Mammary epithelial cell (primary cell): Measurements from ENCODE around the gene SEMA3D.

Source experiments
- EZH2 ChIP-seq: IDR thresholded peaks from 2 replicates; pipeline ENCODE4 v1.6.1; 2012; ENCODE audit warnings: low read length, inconsistent platforms, borderline replicate concordance
- TF ChIP-seq, protein P1 (sequence below), 2 donors: IDR thresholded peaks in 1 of 2; conservative IDR thresholded peaks in 1 of 2; 2 replicates each; pipeline ENCODE4 v1.5.1; 2011 to 2012; ENCODE audit warnings: inconsistent platforms in 2 of 2, low read length in 2 of 2, mild to moderate bottlenecking in 2 of 2, control low read depth in 1 of 2, low read depth in 1 of 2; ENCODE audit not compliant: insufficient read depth in 1 of 2; ENCODE audit errors: extremely low read depth in 1 of 2

DNA sequence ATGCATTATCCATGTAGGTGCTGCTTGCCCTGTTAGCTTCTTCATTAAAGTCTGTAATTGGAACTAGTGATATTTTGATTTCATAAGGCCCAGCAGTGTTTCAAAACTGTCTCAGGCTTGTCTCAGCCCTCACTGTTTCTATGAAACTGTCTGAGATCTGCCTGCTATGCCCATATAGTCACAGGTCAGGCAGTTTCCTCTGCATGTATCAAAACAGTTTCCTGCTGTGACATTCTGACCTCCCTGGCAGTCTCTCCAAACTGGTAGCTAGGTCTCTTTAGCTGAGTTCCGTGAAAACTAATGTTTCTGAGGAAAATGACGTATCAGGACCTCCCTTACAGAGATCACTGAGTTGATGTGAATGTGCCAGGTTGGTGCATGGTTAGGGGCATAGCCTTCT is 18.9 kb upstream of the SEMA3D start:
- TF ChIP-seq, protein P1, sequence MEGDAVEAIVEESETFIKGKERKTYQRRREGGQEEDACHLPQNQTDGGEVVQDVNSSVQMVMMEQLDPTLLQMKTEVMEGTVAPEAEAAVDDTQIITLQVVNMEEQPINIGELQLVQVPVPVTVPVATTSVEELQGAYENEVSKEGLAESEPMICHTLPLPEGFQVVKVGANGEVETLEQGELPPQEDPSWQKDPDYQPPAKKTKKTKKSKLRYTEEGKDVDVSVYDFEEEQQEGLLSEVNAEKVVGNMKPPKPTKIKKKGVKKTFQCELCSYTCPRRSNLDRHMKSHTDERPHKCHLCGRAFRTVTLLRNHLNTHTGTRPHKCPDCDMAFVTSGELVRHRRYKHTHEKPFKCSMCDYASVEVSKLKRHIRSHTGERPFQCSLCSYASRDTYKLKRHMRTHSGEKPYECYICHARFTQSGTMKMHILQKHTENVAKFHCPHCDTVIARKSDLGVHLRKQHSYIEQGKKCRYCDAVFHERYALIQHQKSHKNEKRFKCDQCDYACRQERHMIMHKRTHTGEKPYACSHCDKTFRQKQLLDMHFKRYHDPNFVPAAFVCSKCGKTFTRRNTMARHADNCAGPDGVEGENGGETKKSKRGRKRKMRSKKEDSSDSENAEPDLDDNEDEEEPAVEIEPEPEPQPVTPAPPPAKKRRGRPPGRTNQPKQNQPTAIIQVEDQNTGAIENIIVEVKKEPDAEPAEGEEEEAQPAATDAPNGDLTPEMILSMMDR (conservative IDR thresholded peaks at IDR 0.05 in 1 of 2, IDR thresholded peaks at IDR 0.05 in 1 of 2; ENCODE audit: extremely low read depth in 1 of 2, insufficient read depth in 1 of 2, low read depth in 1 of 2, low read length in 2 of 2), result no peak
- no peak for TF ChIP-seq EZH2
